CD14-positive monocyte (primary cell): ENCODE measurements around the gene RTP5. TPM values are rescaled to one million over a fixed set of nuclear protein-coding genes. Genes with fewer than 3 reads are reported as not detected.
"Not testable (repeated sequence)": the region's sequence is repeated elsewhere in the genome, so short reads cannot be mapped to it uniquely, and the experiment has no call there.

Experiments used
- DNase-seq, 3 donors: peaks; one replicate each; pipeline ENCODE4 v3.0.0-alpha.2; 2011 to 2022
- H2AFZ ChIP-seq: 2 replicates; pipeline ENCODE4 v1.6.0; 2012; ENCODE audit warnings: mild to moderate bottlenecking, low read depth, low read length, inconsistent platforms; ENCODE audit not compliant: insufficient read depth, poor library complexity, severe bottlenecking
- H3K27ac ChIP-seq, 2 donors: 1 replicate in 1 of 2; 2 replicates in 1 of 2; pipeline ENCODE4 v1.5.1; 2012 to 2013; ENCODE audit warnings: low read length in 2 of 2, control low read depth in 1 of 2, inconsistent platforms in 1 of 2, low read depth in 1 of 2, mild to moderate bottlenecking in 1 of 2
- H3K27me3 ChIP-seq, 2 donors: one replicate each; pipeline versions ENCODE4 v1.6.0 to v1.6.1; 2011 to 2013; ENCODE audit warnings: low read length in 2 of 2; ENCODE audit not compliant: control insufficient read depth in 2 of 2, insufficient read depth in 2 of 2
- H3K36me3 ChIP-seq, 2 donors: replicated peaks in 1 of 2; 1 replicate in 1 of 2; 2 replicates in 1 of 2; pipeline versions ENCODE4 v1.5.1 to v1.6.1; 2012 to 2013; ENCODE audit warnings: low read length in 2 of 2, control low read depth in 1 of 2, inconsistent platforms in 1 of 2, mild to moderate bottlenecking in 1 of 2; ENCODE audit not compliant: insufficient read depth in 2 of 2, control insufficient read depth in 1 of 2
- H3K4me1 ChIP-seq, 2 donors: 1 replicate in 1 of 2; 2 replicates in 1 of 2; pipeline versions ENCODE4 v1.5.1 to v1.6.1; 2012 to 2013; ENCODE audit warnings: low read length in 2 of 2, control low read depth in 1 of 2, inconsistent platforms in 1 of 2, mild to moderate bottlenecking in 1 of 2, moderate library complexity in 1 of 2; ENCODE audit not compliant: insufficient read depth in 2 of 2, control insufficient read depth in 1 of 2
- H3K4me2 ChIP-seq: replicated peaks from 2 replicates; pipeline ENCODE3; 2012; ENCODE audit warnings: low read length, moderate library complexity, mild to moderate bottlenecking; ENCODE audit not compliant: poor library complexity, severe bottlenecking; ENCODE audit errors: extremely low read depth
- H3K4me3 ChIP-seq, 3 experiments: fragments of 200-600 bp in 1 of 3; sonication (generic) in 1 of 3; replicated peaks in 1 of 3; 1 replicate in 2 of 3; 2 replicates in 1 of 3; pipeline ENCODE4 v1.5.1; 2011 to 2013; ENCODE audit warnings: low read length in 3 of 3, mild to moderate bottlenecking in 3 of 3, control low read depth in 2 of 3, low read depth in 2 of 3, inconsistent platforms in 1 of 3, moderate library complexity in 1 of 3
- H3K79me2 ChIP-seq: 2 replicates; pipeline ENCODE4 v1.6.0; 2012; ENCODE audit warnings: mild to moderate bottlenecking, control low read depth, inconsistent platforms, low read length, moderate library complexity; ENCODE audit not compliant: insufficient read depth
- H3K9ac ChIP-seq: 2 replicates; pipeline ENCODE4 v1.6.0; 2017; ENCODE audit warnings: low read length, mild to moderate bottlenecking; ENCODE audit not compliant: insufficient read depth, poor library complexity, severe bottlenecking
- H3K9me3 ChIP-seq, 2 donors: replicated peaks in 1 of 2; 1 replicate in 1 of 2; 2 replicates in 1 of 2; pipeline versions ENCODE4 v1.5.1 to v1.6.1; 2012 to 2013; ENCODE audit warnings: low read length in 2 of 2, control low read depth in 1 of 2; ENCODE audit not compliant: control insufficient read depth in 1 of 2, insufficient read depth in 1 of 2
- H4K20me1 ChIP-seq: 2 replicates; pipeline ENCODE4 v1.6.0; 2012; ENCODE audit warnings: mild to moderate bottlenecking, low read length, control low read depth, moderate library complexity; ENCODE audit not compliant: insufficient read depth
- H3K27ac Mint-ChIP-seq, 7 donors: one replicate each; pipeline ENCODE4 v1.8.0; 2020; ENCODE audit warnings: mild to moderate bottlenecking in 7 of 7, mixed read lengths in 7 of 7, moderate library complexity in 6 of 7, inconsistent platforms in 2 of 7
- H3K27me3 Mint-ChIP-seq, 3 donors: one replicate each; pipeline ENCODE4 v1.8.0; 2021 to 2022; ENCODE audit warnings: low read depth in 3 of 3, mild to moderate bottlenecking in 3 of 3, mixed read lengths in 3 of 3, moderate library complexity in 3 of 3, inconsistent platforms in 1 of 3
- H3K36me3 Mint-ChIP-seq, 2 donors: one replicate each; pipeline ENCODE4 v1.8.0; 2020; ENCODE audit warnings: mixed read lengths in 2 of 2, inconsistent platforms in 1 of 2, mild to moderate bottlenecking in 1 of 2
- H3K4me1 Mint-ChIP-seq: one replicate; pipeline ENCODE4 v1.8.0; 2020; ENCODE audit warnings: mild to moderate bottlenecking, mixed read lengths
- H3K4me3 Mint-ChIP-seq, 2 donors: one replicate each; pipeline ENCODE4 v1.8.0; 2020; ENCODE audit warnings: mild to moderate bottlenecking in 2 of 2, mixed read lengths in 2 of 2, moderate library complexity in 1 of 2
- H3K9me3 Mint-ChIP-seq, 7 donors: one replicate each; pipeline ENCODE4 v1.8.0; 2020 to 2022; ENCODE audit warnings: mixed read lengths in 7 of 7, mild to moderate bottlenecking in 6 of 7, moderate library complexity in 6 of 7, inconsistent platforms in 2 of 7
- WGBS: methylation state at CpG from one replicate; pipeline ENCODE4 v1.1.5; 2013; ENCODE audit warnings: missing lambda C conversion rate; ENCODE audit not compliant: insufficient coverage; 5-methylcytosine and 5-hydroxymethylcytosine counted together
- intact Hi-C, 2 donors: fragments of 100-400 bp; cut with micrococcal nuclease; formaldehyde crosslinking; loops; one replicate each; pipeline versions ENCODE4 v1.15.0 to v1.15.1; 2023
- polyA plus RNA-seq, 3 donors: library from polyadenylated mRNA; depleted of rRNA in 1 of 3; unstranded in 2 of 3; stranded (reverse) in 1 of 3; fragments of 300-500 nt in 2 of 3; fragments of >200 nt in 1 of 3; fragmentation: Illumina TruSeq in 2 of 3; gene quantifications; 1 replicate in 2 of 3; 2 replicates in 1 of 3; pipeline ENCODE4 v1.2.3, GENCODE V29; 2012 to 2021
- TF ChIP-seq, protein P1 (sequence below): fragments of 200-600 bp; IDR thresholded peaks from one replicate; pipeline ENCODE4 v1.8.0; 2022; ENCODE audit warnings: antibody characterized with exemption, mild to moderate bottlenecking

RTP5 gene
- polyA plus RNA-seq, 3 donors: 0.03 TPM; not detected in 2

DNA sequence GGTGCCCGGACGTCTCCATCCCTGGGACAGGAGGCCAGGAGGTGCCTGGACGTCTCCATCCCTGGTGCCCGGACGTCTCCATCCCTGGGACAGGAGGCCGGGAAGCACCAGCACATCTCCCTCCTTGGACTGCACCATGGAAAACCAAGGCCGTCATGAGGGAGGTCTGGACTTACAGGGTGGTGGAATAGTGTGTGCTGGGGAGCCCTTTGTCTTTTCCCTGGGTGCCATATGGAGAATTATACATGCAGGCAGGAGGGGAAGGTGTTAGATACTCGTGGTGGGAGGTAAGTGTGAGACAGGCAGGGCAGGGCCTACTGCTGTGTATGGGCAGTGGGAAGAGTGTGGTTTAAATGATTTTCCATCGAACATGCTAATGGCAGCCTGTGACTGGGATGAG is 52.9 kb downstream of the RTP5 start:
- peak overlapping the region in 1 of 7 donors; percentile 50 for H3K27ac Mint-ChIP-seq
- H3K4me3 Mint-ChIP-seq: no peak overlapping the region
- H3K9me3 Mint-ChIP-seq: no peaks in the 10 kb centered on the region
- Histone ChIP-seq H4K20me1 (no peaks in the 10 kb centered on the region), H3K4me2 (no peak overlapping the region), H2AFZ (no peak overlapping the region), H3K27me3 (no peaks in the 10 kb centered on the region), H3K4me1 (no peaks in the 10 kb centered on the region), H3K36me3 (no peaks in the 10 kb centered on the region), H3K27ac (no peak overlapping the region), H3K9me3 (no peaks in the 10 kb centered on the region), H3K79me2 (no peaks in the 10 kb centered on the region), H3K9ac (no peak overlapping the region), H3K4me3 (no peak overlapping the region)
- intact Hi-C loops: no loop called here
- no peaks in the 10 kb centered on the region for H3K36me3 Mint-ChIP-seq
- H3K27me3 Mint-ChIP-seq: peaks cover 0 to 6% (median 3%) of the 10 kb centered on the region in 3 donors
- 84% methylated on average over 8 of the region's 9 CpGs for WGBS
- TF ChIP-seq, protein P1, sequence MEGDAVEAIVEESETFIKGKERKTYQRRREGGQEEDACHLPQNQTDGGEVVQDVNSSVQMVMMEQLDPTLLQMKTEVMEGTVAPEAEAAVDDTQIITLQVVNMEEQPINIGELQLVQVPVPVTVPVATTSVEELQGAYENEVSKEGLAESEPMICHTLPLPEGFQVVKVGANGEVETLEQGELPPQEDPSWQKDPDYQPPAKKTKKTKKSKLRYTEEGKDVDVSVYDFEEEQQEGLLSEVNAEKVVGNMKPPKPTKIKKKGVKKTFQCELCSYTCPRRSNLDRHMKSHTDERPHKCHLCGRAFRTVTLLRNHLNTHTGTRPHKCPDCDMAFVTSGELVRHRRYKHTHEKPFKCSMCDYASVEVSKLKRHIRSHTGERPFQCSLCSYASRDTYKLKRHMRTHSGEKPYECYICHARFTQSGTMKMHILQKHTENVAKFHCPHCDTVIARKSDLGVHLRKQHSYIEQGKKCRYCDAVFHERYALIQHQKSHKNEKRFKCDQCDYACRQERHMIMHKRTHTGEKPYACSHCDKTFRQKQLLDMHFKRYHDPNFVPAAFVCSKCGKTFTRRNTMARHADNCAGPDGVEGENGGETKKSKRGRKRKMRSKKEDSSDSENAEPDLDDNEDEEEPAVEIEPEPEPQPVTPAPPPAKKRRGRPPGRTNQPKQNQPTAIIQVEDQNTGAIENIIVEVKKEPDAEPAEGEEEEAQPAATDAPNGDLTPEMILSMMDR: no peak
- DNase-seq: no peak
- H3K4me1 Mint-ChIP-seq: no peaks in the 10 kb centered on the region

DNA sequence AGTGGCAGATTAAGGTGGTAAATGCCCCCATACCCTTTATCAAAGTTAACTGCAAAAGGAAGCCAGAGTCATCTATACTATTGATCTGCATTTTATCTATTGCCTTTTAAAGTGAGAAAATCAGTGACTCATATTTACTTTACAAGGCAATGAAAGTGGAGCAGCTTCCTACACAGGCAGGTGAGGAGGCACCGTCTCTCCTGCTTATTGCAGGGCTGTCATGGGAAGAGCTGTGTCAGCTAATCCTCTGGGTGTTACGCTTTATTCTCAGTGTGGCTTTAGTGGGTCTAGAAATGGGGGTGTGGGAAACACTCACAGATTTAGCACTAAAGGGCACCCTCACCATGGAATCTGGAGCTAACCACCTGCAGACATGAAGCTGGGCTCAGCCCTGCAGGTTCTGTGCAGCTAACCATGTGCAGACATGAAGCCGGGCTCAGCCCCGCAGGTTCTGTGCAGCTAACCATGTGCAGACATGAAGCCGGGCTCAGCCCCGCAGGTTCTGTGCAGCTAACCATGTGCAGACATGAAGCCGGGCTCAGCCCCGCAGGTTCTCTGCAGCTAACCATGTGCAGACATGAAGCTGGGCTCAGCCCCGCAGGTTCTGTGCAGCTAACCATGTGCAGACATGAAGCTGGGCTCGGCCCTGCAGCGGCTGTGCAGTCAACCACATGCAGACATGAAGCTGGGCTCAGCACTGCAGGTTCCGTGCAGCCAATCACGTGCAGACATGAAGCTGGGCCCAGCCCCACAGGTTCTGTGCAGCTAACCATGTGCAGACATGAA is 53.5 kb downstream of the RTP5 start:
- H3K4me1 ChIP-seq, H3K27me3 Mint-ChIP-seq, H3K4me3 ChIP-seq, H3K9me3 Mint-ChIP-seq, H3K4me1 Mint-ChIP-seq, H3K79me2 ChIP-seq, H3K9me3 ChIP-seq, H3K36me3 Mint-ChIP-seq, H4K20me1 ChIP-seq, DNase-seq, H3K27me3 ChIP-seq, H3K36me3 ChIP-seq, H3K4me3 Mint-ChIP-seq, H2AFZ ChIP-seq, H3K4me2 ChIP-seq, H3K9ac ChIP-seq, intact Hi-C loops, H3K27ac Mint-ChIP-seq, H3K27ac ChIP-seq: not testable (repeated sequence)
- 99% methylated on average over 8 of the region's 13 CpGs for WGBS

Other genes with a start within 250 kb of the RTP5 start
- gene THAP4, start 232.6 kb upstream of the RTP5 start, polyA plus RNA-seq: 10 to 100 TPM; 15.1 to 25.9 (median 16.3) TPM
- gene ATG4B, start 232.0 kb upstream of the RTP5 start, polyA plus RNA-seq: 100 to 1,000 TPM in 1 of 3 donors, 10 to 100 TPM in 2; 54.5 to 202 (median 58.9) TPM
- 10 to 100 TPM; 13.0 to 23.5 (median 18.7) TPM for gene DTYMK, start 182.9 kb upstream of the RTP5 start, polyA plus RNA-seq
- 10 to 100 TPM in 1 of 3 donors, 1 to 10 TPM in 2; 6.5 to 29.5 (median 6.6) TPM for gene ING5, start 167.7 kb upstream of the RTP5 start, polyA plus RNA-seq
- gene D2HGDH, start 135.1 kb upstream of the RTP5 start, polyA plus RNA-seq: 10 to 100 TPM in 1 of 3 donors, 1 to 10 TPM in 2; 1.0 to 57.1 (median 1.1) TPM
- gene GAL3ST2, start 92.9 kb upstream of the RTP5 start, polyA plus RNA-seq: not detected
- gene NEU4, start 60.5 kb upstream of the RTP5 start, polyA plus RNA-seq: 1 to 10 TPM in 1 of 3 donors, under 1 TPM in 2; 0.26 to 2.6 (median 0.99) TPM
- under 1 TPM in 1 of 3 donors, not detected in 2; 0.08 TPM for gene PDCD1, start 10.8 kb upstream of the RTP5 start, polyA plus RNA-seq